Measurements from ENCODE around the gene ATAD2B. TPM values are rescaled to one million over a fixed set of nuclear protein-coding genes. Genes with fewer than 3 reads are reported as not detected.

ATAD2B gene
- total RNA-seq, 1 donor from 2014 or later, result 5.2 TPM

DNA sequence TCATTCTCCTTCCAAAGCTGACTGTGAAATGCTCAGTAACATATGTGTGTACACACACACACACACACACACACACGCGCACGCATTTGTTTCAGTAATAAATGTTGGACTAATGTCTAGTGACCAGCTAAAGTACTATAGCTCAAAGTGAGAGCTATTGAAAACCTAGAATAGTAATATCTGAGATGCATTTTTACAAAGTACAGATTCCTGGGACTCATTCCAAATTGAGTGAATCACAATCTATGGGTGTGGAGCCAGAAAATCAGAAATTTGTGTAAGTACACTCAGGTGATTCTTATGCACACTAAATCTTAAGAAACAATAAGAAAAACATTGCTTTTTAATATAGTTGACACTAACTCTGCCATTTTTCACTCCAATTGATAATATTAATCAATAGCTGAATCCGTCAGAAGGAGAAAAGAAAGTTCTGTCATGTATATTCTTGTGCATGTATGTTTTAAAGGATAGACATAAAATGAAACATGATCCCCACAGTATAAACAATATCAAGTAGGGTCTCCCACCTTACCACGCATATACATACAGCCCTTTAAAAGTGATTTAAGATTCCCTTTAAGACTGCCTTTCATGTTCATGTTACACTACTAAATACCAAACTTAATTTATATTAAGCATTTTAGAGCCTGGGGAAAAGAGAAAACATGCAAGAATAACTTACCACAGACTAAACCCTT lies 123.5 kb downstream of the ATAD2B start:
- TF ChIP-seq, protein P1, sequence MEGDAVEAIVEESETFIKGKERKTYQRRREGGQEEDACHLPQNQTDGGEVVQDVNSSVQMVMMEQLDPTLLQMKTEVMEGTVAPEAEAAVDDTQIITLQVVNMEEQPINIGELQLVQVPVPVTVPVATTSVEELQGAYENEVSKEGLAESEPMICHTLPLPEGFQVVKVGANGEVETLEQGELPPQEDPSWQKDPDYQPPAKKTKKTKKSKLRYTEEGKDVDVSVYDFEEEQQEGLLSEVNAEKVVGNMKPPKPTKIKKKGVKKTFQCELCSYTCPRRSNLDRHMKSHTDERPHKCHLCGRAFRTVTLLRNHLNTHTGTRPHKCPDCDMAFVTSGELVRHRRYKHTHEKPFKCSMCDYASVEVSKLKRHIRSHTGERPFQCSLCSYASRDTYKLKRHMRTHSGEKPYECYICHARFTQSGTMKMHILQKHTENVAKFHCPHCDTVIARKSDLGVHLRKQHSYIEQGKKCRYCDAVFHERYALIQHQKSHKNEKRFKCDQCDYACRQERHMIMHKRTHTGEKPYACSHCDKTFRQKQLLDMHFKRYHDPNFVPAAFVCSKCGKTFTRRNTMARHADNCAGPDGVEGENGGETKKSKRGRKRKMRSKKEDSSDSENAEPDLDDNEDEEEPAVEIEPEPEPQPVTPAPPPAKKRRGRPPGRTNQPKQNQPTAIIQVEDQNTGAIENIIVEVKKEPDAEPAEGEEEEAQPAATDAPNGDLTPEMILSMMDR (conservative IDR thresholded peaks at IDR 0.05; ENCODE audit: low read depth, low read length), result no peak
- no peak for DNase-seq (ENCODE audit: low read depth)
- no peak overlapping the region for H3K4me3 ChIP-seq (ENCODE audit: low read depth, low read length)

DNA sequence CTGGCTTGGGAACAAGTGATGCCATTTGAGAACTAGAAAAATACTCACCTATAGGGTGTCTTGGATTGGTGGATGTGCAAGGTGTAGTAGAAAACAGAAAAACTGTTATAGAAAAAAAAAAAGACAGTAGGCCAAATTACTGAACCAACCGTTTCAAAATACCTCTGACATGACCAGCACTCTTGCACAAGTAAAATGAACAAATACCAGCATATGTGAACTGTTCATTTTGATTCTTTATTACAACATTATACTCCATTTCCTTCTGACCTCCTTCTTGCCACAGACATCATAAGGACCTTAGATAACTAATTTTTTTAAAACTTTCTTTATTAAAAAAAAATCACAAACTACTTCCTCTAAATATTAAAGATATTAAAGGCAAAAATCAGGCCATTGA lies 125.5 kb downstream of the ATAD2B start:
- no peak for DNase-seq (ENCODE audit: low read depth)
- no peak overlapping the region for H3K4me3 ChIP-seq (ENCODE audit: low read depth, low read length)
- TF ChIP-seq, protein P1 (conservative IDR thresholded peaks at IDR 0.05; ENCODE audit: low read depth, low read length), result no peak

DNA sequence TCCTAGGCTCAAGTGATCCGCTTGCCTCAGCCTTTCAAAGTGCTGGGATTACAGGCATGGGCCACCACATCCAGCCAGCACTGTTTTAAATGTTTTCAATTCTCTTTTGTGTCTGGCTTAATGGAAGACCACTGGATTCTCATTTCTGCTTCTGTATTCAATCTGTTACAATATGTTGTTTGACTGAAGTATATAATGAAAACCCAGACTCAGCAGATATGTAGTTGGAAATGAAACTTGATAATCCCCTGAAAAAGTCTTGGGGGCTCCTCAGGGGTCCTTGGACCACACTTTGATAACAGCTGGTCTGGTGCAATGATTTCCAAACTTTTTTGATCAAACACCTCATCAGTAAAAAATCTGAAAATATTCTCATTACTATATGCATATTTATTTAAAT lies 132.7 kb downstream of the ATAD2B start:
- TF ChIP-seq, protein P1 (conservative IDR thresholded peaks at IDR 0.05; ENCODE audit: low read depth, low read length), result no peak
- DNase-seq (ENCODE audit: low read depth), result no peak
- no peak overlapping the region for H3K4me3 ChIP-seq (ENCODE audit: low read depth, low read length)

DNA sequence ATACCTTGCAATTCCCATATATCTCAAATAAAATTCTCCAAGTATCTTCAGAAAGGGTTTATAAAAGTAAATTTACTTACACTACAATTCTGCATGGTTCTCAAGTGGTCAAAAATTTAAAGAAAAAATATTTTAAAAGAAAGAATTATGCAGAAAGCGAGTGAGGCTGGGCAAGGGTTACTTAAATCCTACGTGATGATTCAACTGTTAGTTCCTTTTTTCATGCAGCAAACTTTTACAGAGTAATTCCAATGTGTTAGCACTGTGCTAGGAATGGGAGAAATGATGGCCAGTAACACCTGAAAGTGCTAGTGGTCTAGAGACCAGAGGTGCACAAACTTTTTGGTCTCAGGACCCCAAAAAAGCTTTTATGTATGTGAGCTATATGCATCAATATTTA lies 133.4 kb downstream of the ATAD2B start:
- TF ChIP-seq, protein P1 (conservative IDR thresholded peaks at IDR 0.05; ENCODE audit: low read depth, low read length), result no peak
- H3K4me3 ChIP-seq (ENCODE audit: low read depth, low read length), result no peak overlapping the region
- DNase-seq (ENCODE audit: low read depth), result no peak

DNA sequence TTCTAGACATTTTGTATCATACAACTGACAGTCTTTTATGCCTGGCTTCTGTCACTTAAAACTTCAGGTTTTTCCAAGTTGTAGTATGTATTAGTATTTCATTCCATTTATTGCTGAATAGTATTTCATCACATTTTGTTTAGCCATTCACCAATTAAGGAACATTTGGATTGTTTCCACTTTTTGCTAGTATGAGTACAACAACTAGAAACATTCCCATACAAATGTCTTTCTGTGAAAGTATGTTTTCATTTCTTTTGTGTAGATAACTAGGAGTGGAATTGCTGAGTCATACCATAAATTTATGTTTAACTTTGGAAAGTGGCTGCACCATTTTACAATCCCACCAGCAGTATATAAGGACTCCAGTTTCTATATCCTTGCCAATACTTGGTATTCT lies 135.9 kb downstream of the ATAD2B start:
- TF ChIP-seq, protein P1 (conservative IDR thresholded peaks at IDR 0.05; ENCODE audit: low read depth, low read length), result no peak
- no peak overlapping the region for H3K4me3 ChIP-seq (ENCODE audit: low read depth, low read length)
- no peak for DNase-seq (ENCODE audit: low read depth)

DNA sequence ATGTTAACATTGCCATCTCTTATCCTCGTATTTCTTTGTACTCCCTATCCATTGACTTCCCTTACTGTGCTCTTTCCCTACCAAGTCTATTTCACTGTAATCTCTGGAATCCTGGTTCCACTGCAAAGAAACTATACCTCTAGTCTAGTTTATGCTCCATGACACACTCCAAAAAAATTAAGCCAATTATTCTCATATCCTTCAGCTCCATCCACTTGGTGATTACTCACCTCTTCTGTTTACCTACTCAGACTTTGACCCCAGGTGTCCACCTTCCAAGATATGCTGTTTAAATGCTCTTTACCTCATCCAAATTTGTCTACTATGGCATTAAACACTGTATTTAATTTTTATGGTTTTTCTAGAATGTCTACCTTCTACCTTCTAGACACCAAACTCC lies 137.9 kb downstream of the ATAD2B start:
- no peak for DNase-seq (ENCODE audit: low read depth)
- no peak overlapping the region for H3K4me3 ChIP-seq (ENCODE audit: low read depth, low read length)
- TF ChIP-seq, protein P1 (conservative IDR thresholded peaks at IDR 0.05; ENCODE audit: low read depth, low read length), result no peak

DNA sequence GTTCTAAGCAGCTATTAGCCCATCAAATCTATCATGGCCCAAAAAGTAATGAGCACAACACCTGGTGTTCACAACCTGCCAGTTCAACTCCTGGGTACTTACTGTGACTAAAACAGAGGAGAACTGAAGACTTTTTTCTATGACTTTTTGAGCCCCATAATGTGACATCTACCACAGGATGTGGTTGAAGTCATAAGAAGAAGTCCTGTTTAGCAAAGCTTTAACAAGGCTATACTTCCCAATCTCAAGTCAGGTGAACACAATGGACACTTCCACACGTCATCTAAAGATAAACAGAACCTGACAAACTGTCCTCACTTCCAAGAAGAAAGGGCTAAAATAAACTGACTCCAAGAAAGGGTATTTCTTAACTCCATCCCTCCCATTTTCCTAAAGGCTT lies 138.8 kb downstream of the ATAD2B start:
- DNase-seq (ENCODE audit: low read depth), result no peak
- TF ChIP-seq, protein P1 (conservative IDR thresholded peaks at IDR 0.05; ENCODE audit: low read depth, low read length), result no peak
- no peak overlapping the region for H3K4me3 ChIP-seq (ENCODE audit: low read depth, low read length)
